Endothelial cell of umbilical vein (primary cell): Measurements from ENCODE around the gene SLC10A7. TPM values are rescaled to one million over a fixed set of nuclear protein-coding genes. Genes with fewer than 3 reads are reported as not detected.

Experiments
- BruUV-seq: library from RNA; stranded (reverse); fragments of 400-500 nt; replicated peaks from 2 replicates; lab custom pipeline; 2021; lab: Mats Ljungman, UMichigan
- CTCF ChIA-PET: fragments of 300-600, 350-600 bp; sonication (Branson Sonifier 250); formaldehyde crosslinking; loops from one replicate; lab custom pipeline; 2021; ENCODE audit warnings: antibody characterized with exemption, inconsistent platforms; lab: Charles Lee
- POLR2A ChIA-PET: fragments of 300-600, 350-600 bp; sonication (Branson Sonifier 250); formaldehyde crosslinking; loops from one replicate; lab custom pipeline; 2021; ENCODE audit warnings: antibody characterized with exemption, inconsistent platforms; lab: Charles Lee
- DNase-seq: peaks from one replicate; pipeline ENCODE4 v3.0.0-alpha.2; 2011; ENCODE audit warnings: low read depth, low spot score
- FAIRE-seq: peaks from 2 replicates; lab custom pipeline; 2011; peaks lifted over from hg19 to GRCh38; lab: Jason Lieb, UNC
- H2AFZ ChIP-seq: 2 replicates; pipeline ENCODE4 v1.6.0; 2012; ENCODE audit warnings: low read depth, low read length, control low read depth, inconsistent platforms
- H3K27ac ChIP-seq: 2 replicates; pipeline ENCODE4 v1.5.1; 2011; ENCODE audit warnings: low read depth, mild to moderate bottlenecking, control low read depth, low read length, moderate library complexity; ENCODE audit not compliant: insufficient read depth
- H3K27me3 ChIP-seq, 2 experiments: 2 replicates each; pipeline versions ENCODE4 v1.6.0 to v1.6.1; 2011; ENCODE audit warnings: low read length in 2 of 2, mixed read lengths in 1 of 2; ENCODE audit not compliant: control insufficient read depth in 2 of 2, insufficient read depth in 2 of 2
- H3K36me3 ChIP-seq, 2 experiments: 2 replicates in 1 of 2; 3 replicates in 1 of 2; pipeline ENCODE4 v1.5.1; 2011; ENCODE audit warnings: low read length in 2 of 2, mild to moderate bottlenecking in 1 of 2, moderate library complexity in 1 of 2; ENCODE audit not compliant: control insufficient read depth in 2 of 2, insufficient read depth in 2 of 2; ENCODE audit errors: extremely low read depth in 1 of 2
- H3K4me1 ChIP-seq: 3 replicates; pipeline ENCODE4 v1.5.1; 2011; ENCODE audit warnings: mild to moderate bottlenecking, low read length; ENCODE audit not compliant: control insufficient read depth, insufficient read depth; ENCODE audit errors: extremely low read depth
- H3K4me2 ChIP-seq: 2 replicates; pipeline ENCODE4 v1.6.1; 2011; ENCODE audit warnings: low read length, control low read depth, mixed read lengths; ENCODE audit not compliant: insufficient read depth
- H3K4me3 ChIP-seq, 3 experiments: fragments of 200-600 bp in 1 of 3; sonication (generic), shearing (Covaris generic) in 1 of 3; replicated peaks in 1 of 3; 2 replicates each; pipeline ENCODE4 v1.5.1; 2011 to 2016; ENCODE audit warnings: control low read depth in 3 of 3, low read length in 3 of 3, mild to moderate bottlenecking in 2 of 3, inconsistent platforms in 1 of 3, low read depth in 1 of 3, moderate library complexity in 1 of 3; ENCODE audit not compliant: insufficient read depth in 1 of 3
- H3K79me2 ChIP-seq: 2 replicates; pipeline ENCODE4 v1.6.0; 2012; ENCODE audit warnings: low read length, inconsistent platforms; ENCODE audit not compliant: control insufficient read depth, insufficient read depth
- H3K9ac ChIP-seq: replicated peaks from 2 replicates; pipeline ENCODE3; 2011; ENCODE audit warnings: low read length, control low read depth; ENCODE audit not compliant: insufficient read depth; ENCODE audit errors: extremely low read depth
- H3K9me1 ChIP-seq: replicated peaks from 3 replicates; pipeline ENCODE4 v1.6.0; 2011; ENCODE audit warnings: mild to moderate bottlenecking, low read length; ENCODE audit not compliant: control insufficient read depth, insufficient read depth; ENCODE audit errors: extremely low read depth
- H3K9me3 ChIP-seq: replicated peaks from 2 replicates; pipeline ENCODE4 v1.5.1; 2012; ENCODE audit warnings: low read length, inconsistent platforms; ENCODE audit not compliant: control insufficient read depth, insufficient read depth
- H4K20me1 ChIP-seq: replicated peaks from 2 replicates; pipeline ENCODE3; 2011; ENCODE audit warnings: mild to moderate bottlenecking, low read length; ENCODE audit not compliant: control insufficient read depth, insufficient read depth; ENCODE audit errors: extremely low read depth
- EZH2 ChIP-seq: IDR thresholded peaks from 2 replicates; pipeline ENCODE4 v1.6.1; 2012; ENCODE audit warnings: borderline replicate concordance, low read depth, mild to moderate bottlenecking, moderate library complexity, low read length, inconsistent platforms; ENCODE audit not compliant: severe bottlenecking
- FOS ChIP-seq: IDR thresholded peaks from 2 replicates; pipeline ENCODE4 v1.6.1; 2011; ENCODE audit warnings: mild to moderate bottlenecking, low read length, moderate library complexity, borderline replicate concordance; ENCODE audit not compliant: insufficient read depth
- GATA2 ChIP-seq: IDR thresholded peaks from 2 replicates; pipeline ENCODE4 v1.7.0; 2011; ENCODE audit warnings: low read depth, mild to moderate bottlenecking, moderate library complexity, mixed read lengths, low read length; ENCODE audit not compliant: insufficient read length, insufficient read depth
- JUN ChIP-seq: IDR thresholded peaks from 2 replicates; pipeline ENCODE4 v1.6.1; 2011; ENCODE audit warnings: borderline replicate concordance, low read depth; ENCODE audit not compliant: insufficient read length, insufficient read depth
- MAX ChIP-seq: IDR thresholded peaks from 2 replicates; pipeline ENCODE4 v1.6.1; 2011; ENCODE audit not compliant: insufficient read depth, insufficient read length
- MYC ChIP-seq: IDR thresholded peaks from one replicate; pipeline ENCODE4 v1.6.1; 2011; ENCODE audit warnings: mild to moderate bottlenecking, low read depth, low read length
- POLR2A ChIP-seq: IDR thresholded peaks from 2 replicates; pipeline ENCODE4 v1.6.1; 2012; ENCODE audit warnings: low read depth, mild to moderate bottlenecking, control low read depth, low read length
- POLR2AphosphoS5 ChIP-seq: IDR thresholded peaks from 2 replicates; pipeline ENCODE4 v1.6.1; 2012; ENCODE audit warnings: low read depth, mild to moderate bottlenecking, control low read depth, low read length, moderate library complexity; ENCODE audit not compliant: insufficient read depth
- dilution Hi-C: fragments of 300-500 bp; cut with MboI; formaldehyde crosslinking; loops from one replicate; pipeline ENCODE4 v1.15.0; 2019; ENCODE audit warnings: low sequenced_read_pairs; ENCODE audit not compliant: extremely low pct_ligation_motif_present
- intact Hi-C: fragments of 100-400 bp; cut with micrococcal nuclease; formaldehyde crosslinking; loops from one replicate; pipeline ENCODE4 v1.10.0; 2022
- polyA plus RNA-seq, 4 experiments: library from polyadenylated mRNA; depleted of rRNA in 3 of 4; stranded (reverse) in 3 of 4; unstranded in 1 of 4; fragments of >200 nt; gene quantifications; 2 replicates each; pipeline versions ENCODE4 v1.2.1 to v1.2.3, GENCODE V29; 2011 to 2012; ENCODE audit warnings: missing spikeins in 1 of 4
- total RNA-seq: library from RNA; stranded (reverse); gene quantifications from 2 replicates; pipeline ENCODE4 v1.2.3, GENCODE V29; 2021
- TF ChIP-seq, protein P1 (sequence below), 2 donors: IDR thresholded peaks; 1 replicate in 1 of 2; 2 replicates in 1 of 2; pipeline ENCODE4 v1.5.1; 2011; ENCODE audit warnings: low read length in 2 of 2, mild to moderate bottlenecking in 2 of 2, moderate library complexity in 2 of 2, control low read depth in 1 of 2, inconsistent platforms in 1 of 2, low read depth in 1 of 2; ENCODE audit not compliant: insufficient read depth in 1 of 2; ENCODE audit errors: extremely low read depth in 1 of 2

Gene SLC10A7
- total and polyA plus RNA-seq, 2 donors (not counting 3 experiments of a cell fraction or from before 2014, with no cell fraction given), result 13.6 to 20.4 TPM

DNA sequence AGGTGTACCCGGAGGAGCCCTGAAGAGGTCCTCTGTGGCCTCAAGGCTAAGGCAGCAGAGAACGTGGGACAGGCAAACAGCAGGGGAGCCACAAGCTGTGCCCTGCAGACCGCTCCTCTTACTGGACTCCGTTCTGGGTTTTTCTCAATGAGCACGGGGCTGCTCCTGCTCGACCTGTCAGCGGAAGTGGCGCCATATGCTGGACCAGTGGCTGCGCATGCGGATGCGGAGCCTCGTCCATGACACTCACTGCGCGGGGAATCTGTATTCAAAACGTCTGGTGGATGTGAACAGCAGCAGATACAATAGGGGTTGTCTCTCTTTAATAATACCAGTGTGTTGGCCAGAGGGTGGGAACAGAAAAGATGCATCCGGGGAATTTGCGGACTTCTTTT is 277.9 kb downstream of the SLC10A7 start:
- dilution Hi-C loops (no loop called here), intact Hi-C loops (loop anchor here (2.0 kb wide), 2 partner anchors 33 to 401 kb away; no protein-coding TSS in a partner anchor)
- Histone ChIP-seq H2AFZ (no peak overlapping the region), H3K27me3 (no peaks in the 10 kb centered on the region), H3K9me3 (no peaks in the 10 kb centered on the region), H3K4me3 (no peak overlapping the region), H3K4me1 (peaks cover 29% of the 10 kb centered on the region), H4K20me1 (no peaks in the 10 kb centered on the region), H3K4me2 (no peak overlapping the region), H3K79me2 (no peaks in the 10 kb centered on the region), H3K36me3 (no peaks in the 10 kb centered on the region), H3K27ac (no peak overlapping the region), H3K9ac (no peak overlapping the region), H3K9me1 (no peaks in the 10 kb centered on the region)
- BruUV-seq, result no TSS peak
- no peak for FAIRE-seq
- DNase-seq, result no peak
- POLR2A ChIA-PET, result no interaction called here
- no peak for TF ChIP-seq MAX
- no peak for TF ChIP-seq POLR2A
- TF ChIP-seq EZH2, result no peak
- TF ChIP-seq JUN, result no peak
- TF ChIP-seq MYC, result no peak
- no peak for TF ChIP-seq POLR2AphosphoS5
- no peak for TF ChIP-seq GATA2
- no peak for TF ChIP-seq FOS
- TF ChIP-seq, protein P1, sequence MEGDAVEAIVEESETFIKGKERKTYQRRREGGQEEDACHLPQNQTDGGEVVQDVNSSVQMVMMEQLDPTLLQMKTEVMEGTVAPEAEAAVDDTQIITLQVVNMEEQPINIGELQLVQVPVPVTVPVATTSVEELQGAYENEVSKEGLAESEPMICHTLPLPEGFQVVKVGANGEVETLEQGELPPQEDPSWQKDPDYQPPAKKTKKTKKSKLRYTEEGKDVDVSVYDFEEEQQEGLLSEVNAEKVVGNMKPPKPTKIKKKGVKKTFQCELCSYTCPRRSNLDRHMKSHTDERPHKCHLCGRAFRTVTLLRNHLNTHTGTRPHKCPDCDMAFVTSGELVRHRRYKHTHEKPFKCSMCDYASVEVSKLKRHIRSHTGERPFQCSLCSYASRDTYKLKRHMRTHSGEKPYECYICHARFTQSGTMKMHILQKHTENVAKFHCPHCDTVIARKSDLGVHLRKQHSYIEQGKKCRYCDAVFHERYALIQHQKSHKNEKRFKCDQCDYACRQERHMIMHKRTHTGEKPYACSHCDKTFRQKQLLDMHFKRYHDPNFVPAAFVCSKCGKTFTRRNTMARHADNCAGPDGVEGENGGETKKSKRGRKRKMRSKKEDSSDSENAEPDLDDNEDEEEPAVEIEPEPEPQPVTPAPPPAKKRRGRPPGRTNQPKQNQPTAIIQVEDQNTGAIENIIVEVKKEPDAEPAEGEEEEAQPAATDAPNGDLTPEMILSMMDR (IDR thresholded peaks at IDR 0.05; ENCODE audit: extremely low read depth in 1 of 2, insufficient read depth in 1 of 2, low read depth in 1 of 2, low read length in 2 of 2), result no peak
- CTCF ChIA-PET, result interaction anchor here (0.8 to 1.6 kb wide), 2 partner anchors 86 to 97 kb away, joined by 4 to 6 read pairs; no protein-coding TSS in a partner anchor
